Gastroesophageal sphincter (tissue), 4 donors: ENCODE results near the gene MTO1. TPM values are rescaled to one million over a fixed set of nuclear protein-coding genes. Genes with fewer than 3 reads are reported as not detected.

ENCODE experiments used
- small RNA-seq, 4 donors: library from RNA; depleted of rRNA; stranded (forward); fragments of <200 nt; gene quantifications; one replicate each; pipeline ENCODE3, GENCODE V24; 2016
- total RNA-seq, 4 donors: library from RNA; depleted of rRNA; stranded (reverse); fragments of >200 nt; gene quantifications; one replicate each; pipeline ENCODE4 v1.1.0, GENCODE V29; 2016

Gene MTO1
- total RNA-seq, 4 donors from 2014 or later: 25.2 to 30.3 (median 29.4) TPM

Small RNA genes lying within 50 kb of the gene (small RNA-seq; reads per million reads assigned to genes)
- gene AL603910.2: 0 reads per million in 4 donors
- 0 to 1.4 (median 0) reads per million in 4 donors for gene RN7SL827P
- 0 reads per million in 4 donors for gene RNU6-975P

Other genes with a start within 250 kb of the MTO1 start
- not detected for gene KHDC1L, start 236.2 kb upstream of the MTO1 start, total RNA-seq
- 1 to 10 TPM in 3 of 4 donors, under 1 TPM in 1; 0.93 to 1.9 (median 1.4) TPM for gene KHDC1, start 198.5 kb upstream of the MTO1 start, total RNA-seq
- gene DPPA5, start 107.5 kb upstream of the MTO1 start, total RNA-seq: not detected
- not detected for gene KHDC3L, start 99.1 kb upstream of the MTO1 start, total RNA-seq
- gene OOEP, start 91.8 kb upstream of the MTO1 start, total RNA-seq: not detected
- 1 to 10 TPM in 3 of 4 donors, under 1 TPM in 1; 0.62 to 7.9 (median 2.8) TPM for gene DDX43, start 66.9 kb upstream of the MTO1 start, total RNA-seq
- gene CGAS, start 9.4 kb upstream of the MTO1 start, total RNA-seq: 1 to 10 TPM; 3.4 to 5.5 (median 4.4) TPM
- gene EEF1A1, start 59.3 kb downstream of the MTO1 start, total RNA-seq: over 10,000 TPM in 2 of 4 donors, 1,000 to 10,000 TPM in 2; 7,131 to 12,070 (median 10,987) TPM
- gene SLC17A5, start 192.3 kb downstream of the MTO1 start, total RNA-seq: 10 to 100 TPM; 11.2 to 18.9 (median 14.6) TPM
- gene CD109, start 234.5 kb downstream of the MTO1 start, total RNA-seq: 10 to 100 TPM in 3 of 4 donors, 1 to 10 TPM in 1; 7.9 to 27.0 (median 19.8) TPM